HL-60 (cell line): ENCODE data around the gene TAF5.
A peak's percentile ranks its signal among the peaks of the same experiment; 100 is the strongest.

ENCODE experiments used
- microRNA-seq: library from miRNA; unstranded; fragments of <30 nt; microRNA quantifications from one replicate; pipeline ENCODE4, GENCODE V29; 2018

Gene TAF5

Small RNAs within 50 kb of the gene (microRNA-seq; reads per million reads assigned to microRNA genes)
- gene MIR1307: 6,542 reads per million, percentile 96 among the genes with 10 or more reads in this experiment
